Endodermal cell (in vitro differentiated cells): ENCODE measurements around the gene NPHP4. TPM values are rescaled to one million over a fixed set of nuclear protein-coding genes. Genes with fewer than 3 reads are reported as not detected.
A peak's percentile ranks its signal among the peaks of the same experiment; 100 is the strongest.

ENCODE experiments used
- DNase-seq: peaks from one replicate; pipeline ENCODE4 v3.0.0-alpha.2; 2017
- H3K27ac ChIP-seq: 2 replicates; pipeline ENCODE4 v1.5.1; 2013; ENCODE audit warnings: mild to moderate bottlenecking, low read depth, low read length, moderate library complexity
- H3K27me3 ChIP-seq: 2 replicates; pipeline ENCODE4 v1.6.1; 2013; ENCODE audit warnings: mild to moderate bottlenecking, low read length, moderate library complexity; ENCODE audit not compliant: insufficient read depth, control insufficient read depth, poor library complexity, severe bottlenecking
- H3K36me3 ChIP-seq: 2 replicates; pipeline ENCODE4 v1.7.0; 2013; ENCODE audit warnings: mild to moderate bottlenecking, low read length, moderate library complexity; ENCODE audit not compliant: control insufficient read depth, insufficient read depth
- H3K4me1 ChIP-seq: one replicate; pipeline ENCODE4 v1.7.0; 2013; ENCODE audit warnings: low read length; ENCODE audit not compliant: control insufficient read depth, insufficient read depth
- H3K4me3 ChIP-seq: 2 replicates; pipeline ENCODE4 v1.5.1; 2013; ENCODE audit warnings: mild to moderate bottlenecking, low read length, moderate library complexity
- H3K9ac ChIP-seq: 2 replicates; pipeline ENCODE4 v1.6.1; 2013; ENCODE audit warnings: mild to moderate bottlenecking, low read length, moderate library complexity; ENCODE audit not compliant: poor library complexity, severe bottlenecking; ENCODE audit errors: extremely low read depth
- H3K9me3 ChIP-seq: 2 replicates; pipeline ENCODE4 v1.6.1; 2013; ENCODE audit warnings: mild to moderate bottlenecking, low read length, moderate library complexity; ENCODE audit not compliant: control insufficient read depth
- H3K27ac Mint-ChIP-seq: 2 replicates; pipeline ENCODE4 v1.8.0; 2020; ENCODE audit warnings: mixed read lengths
- H3K27me3 Mint-ChIP-seq: 2 replicates; pipeline ENCODE4 v1.8.0; 2021; ENCODE audit warnings: mild to moderate bottlenecking, mixed read lengths; ENCODE audit not compliant: insufficient read depth
- H3K36me3 Mint-ChIP-seq: 2 replicates; pipeline ENCODE4 v1.8.0; 2020; ENCODE audit warnings: low read depth, mixed read lengths
- H3K4me1 Mint-ChIP-seq: 2 replicates; pipeline ENCODE4 v1.8.0; 2020; ENCODE audit warnings: mixed read lengths
- H3K4me3 Mint-ChIP-seq: 2 replicates; pipeline ENCODE4 v1.8.0; 2020; ENCODE audit warnings: mild to moderate bottlenecking, moderate library complexity, mixed read lengths
- H3K9me3 Mint-ChIP-seq: 2 replicates; pipeline ENCODE4 v1.8.0; 2020; ENCODE audit warnings: mild to moderate bottlenecking, mixed read lengths
- WGBS, 2 experiments: methylation state at CpG; one replicate each; pipeline versions ENCODE4 v1.1.5 to v1.1.7; 2013; ENCODE audit warnings: missing lambda C conversion rate in 2 of 2, mixed read lengths in 1 of 2; ENCODE audit not compliant: insufficient coverage in 1 of 2, insufficient read length in 1 of 2; 5-methylcytosine and 5-hydroxymethylcytosine counted together
- total RNA-seq, 2 donors: library from RNA; stranded (reverse); fragmentation: NEBNext Ultra II Directional in 1 of 2; extraction: Animal tissue kit (Norgen Biotek cat#: 25700) in 1 of 2; gene quantifications; 2 replicates in 1 of 2; 3 replicates in 1 of 2; pipeline ENCODE4 v1.2.1, GENCODE V29; 2021
- TF ChIP-seq, protein P1 (sequence below): fragments of 200-600 bp; sonication (generic); conservative IDR thresholded peaks from 2 replicates; pipeline ENCODE4 v1.5.0; 2021; ENCODE audit warnings: antibody characterized with exemption, mild to moderate bottlenecking

NPHP4 gene
- total RNA-seq, 2 donors from 2014 or later: 19.1 to 25.4 TPM

DNA sequence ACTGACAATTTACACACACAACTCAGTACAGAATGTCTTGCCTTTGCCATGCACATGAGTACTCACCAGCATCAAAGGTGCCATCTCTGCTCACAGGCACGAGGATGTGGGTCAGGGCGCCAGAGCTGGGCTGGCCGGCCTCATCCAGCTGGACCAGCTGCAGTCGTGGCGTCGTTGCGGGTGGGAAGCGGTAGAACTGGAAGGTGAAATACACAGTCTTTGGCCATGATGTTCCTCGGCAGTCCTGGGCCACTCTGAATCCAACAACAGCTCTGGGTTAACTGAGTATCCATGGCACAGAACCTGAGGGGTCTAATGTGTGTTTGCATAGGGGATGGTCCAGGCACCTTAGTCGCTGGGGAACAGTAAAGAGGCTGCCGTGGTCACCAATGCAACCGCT, 87.7 kb downstream of the NPHP4 start:
- Histone ChIP-seq H3K9ac (no peak overlapping the region), H3K27me3 (no peaks in the 10 kb centered on the region), H3K27ac (no peak overlapping the region), H3K4me3 (no peak overlapping the region), H3K9me3 (no peaks in the 10 kb centered on the region), H3K4me1 (no peaks in the 10 kb centered on the region), H3K36me3 (no peaks in the 10 kb centered on the region)
- H3K4me3 Mint-ChIP-seq: no peak overlapping the region
- TF ChIP-seq, protein P1, sequence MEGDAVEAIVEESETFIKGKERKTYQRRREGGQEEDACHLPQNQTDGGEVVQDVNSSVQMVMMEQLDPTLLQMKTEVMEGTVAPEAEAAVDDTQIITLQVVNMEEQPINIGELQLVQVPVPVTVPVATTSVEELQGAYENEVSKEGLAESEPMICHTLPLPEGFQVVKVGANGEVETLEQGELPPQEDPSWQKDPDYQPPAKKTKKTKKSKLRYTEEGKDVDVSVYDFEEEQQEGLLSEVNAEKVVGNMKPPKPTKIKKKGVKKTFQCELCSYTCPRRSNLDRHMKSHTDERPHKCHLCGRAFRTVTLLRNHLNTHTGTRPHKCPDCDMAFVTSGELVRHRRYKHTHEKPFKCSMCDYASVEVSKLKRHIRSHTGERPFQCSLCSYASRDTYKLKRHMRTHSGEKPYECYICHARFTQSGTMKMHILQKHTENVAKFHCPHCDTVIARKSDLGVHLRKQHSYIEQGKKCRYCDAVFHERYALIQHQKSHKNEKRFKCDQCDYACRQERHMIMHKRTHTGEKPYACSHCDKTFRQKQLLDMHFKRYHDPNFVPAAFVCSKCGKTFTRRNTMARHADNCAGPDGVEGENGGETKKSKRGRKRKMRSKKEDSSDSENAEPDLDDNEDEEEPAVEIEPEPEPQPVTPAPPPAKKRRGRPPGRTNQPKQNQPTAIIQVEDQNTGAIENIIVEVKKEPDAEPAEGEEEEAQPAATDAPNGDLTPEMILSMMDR: no peak
- H3K9me3 Mint-ChIP-seq: no peaks in the 10 kb centered on the region
- H3K36me3 Mint-ChIP-seq: peaks cover 25% of the 10 kb centered on the region
- no peaks in the 10 kb centered on the region for H3K4me1 Mint-ChIP-seq
- DNase-seq: peak; percentile 26
- no peaks in the 10 kb centered on the region for H3K27me3 Mint-ChIP-seq
- WGBS, 2 experiments: 94 to 96% methylated on average over 9 to 12 of the region's 12 CpGs
- H3K27ac Mint-ChIP-seq: no peak overlapping the region

DNA sequence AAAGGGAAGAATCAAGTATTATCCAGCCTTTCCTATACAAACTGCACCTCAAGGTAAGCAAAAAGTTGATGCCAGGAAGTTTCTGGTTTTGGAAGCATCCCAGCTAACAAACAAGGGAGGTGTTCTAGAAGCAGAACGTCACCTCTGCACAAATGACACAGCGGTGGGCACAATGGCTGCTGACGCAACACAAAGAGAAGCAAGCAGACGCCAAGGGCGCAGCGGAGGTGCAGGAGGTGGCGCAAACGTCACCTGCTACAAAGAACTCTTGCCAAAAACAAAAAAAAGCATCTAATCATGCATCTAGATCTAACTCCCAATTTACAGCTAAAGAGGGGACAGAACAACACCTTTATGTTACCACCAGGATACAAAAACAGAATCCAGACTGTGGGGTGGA, 88.5 kb downstream of the NPHP4 start:
- Histone ChIP-seq H3K9ac (no peak overlapping the region), H3K4me3 (no peak overlapping the region), H3K27me3 (no peaks in the 10 kb centered on the region), H3K27ac (no peak overlapping the region), H3K36me3 (no peaks in the 10 kb centered on the region), H3K9me3 (no peaks in the 10 kb centered on the region), H3K4me1 (no peaks in the 10 kb centered on the region)
- H3K4me3 Mint-ChIP-seq: no peak overlapping the region
- no peaks in the 10 kb centered on the region for H3K27me3 Mint-ChIP-seq
- no peaks in the 10 kb centered on the region for H3K4me1 Mint-ChIP-seq
- peak; percentile 16 for DNase-seq
- H3K9me3 Mint-ChIP-seq: no peaks in the 10 kb centered on the region
- 94 to 98% methylated on average over 8 of the region's 8 CpGs for WGBS, 2 experiments
- peaks cover 25% of the 10 kb centered on the region for H3K36me3 Mint-ChIP-seq
- no peak overlapping the region for H3K27ac Mint-ChIP-seq
- TF ChIP-seq, protein P1: no peak

GRCh38 chr1:5903031-5903430, 89.2 kb downstream of the NPHP4 start:
- 96 to 100% methylated on average over 4 to 5 of the region's 5 CpGs for WGBS, 2 experiments
- H3K9ac ChIP-seq: no peak overlapping the region
- H3K27ac Mint-ChIP-seq: no peak overlapping the region
- TF ChIP-seq, protein P1: no peak
- no peak for DNase-seq
- H3K4me3 Mint-ChIP-seq: no peak overlapping the region
- H3K36me3 ChIP-seq: no peaks in the 10 kb centered on the region
- H3K36me3 Mint-ChIP-seq: peaks cover 25% of the 10 kb centered on the region
- H3K4me1 Mint-ChIP-seq: peaks cover under 1% of the 10 kb centered on the region
- H3K4me3 ChIP-seq: no peak overlapping the region
- H3K27ac ChIP-seq: no peak overlapping the region
- H3K9me3 Mint-ChIP-seq: no peaks in the 10 kb centered on the region
- H3K4me1 ChIP-seq: no peaks in the 10 kb centered on the region
- H3K27me3 ChIP-seq: no peaks in the 10 kb centered on the region
- H3K9me3 ChIP-seq: no peaks in the 10 kb centered on the region
- no peaks in the 10 kb centered on the region for H3K27me3 Mint-ChIP-seq
